GM21737 (cell line): ENCODE results near the gene OSGIN1.

ENCODE experiments used
- ATAC-seq: cut with Tn5 transposase; IDR thresholded peaks from one replicate; pipeline ENCODE4 v1.9.1; 2021; ENCODE audit warnings: mild to moderate bottlenecking, moderate library complexity; ENCODE audit not compliant: unreplicated experiment

The OSGIN1 gene

GRCh38 chr16:83956336-83957289, 3.6 kb downstream of the OSGIN1 start:
- no peak for ATAC-seq

GRCh38 chr16:83957296-83957855, 4.3 kb downstream of the OSGIN1 start:
- ATAC-seq, result no peak

GRCh38 chr16:83958137-83958845, 5.3 kb downstream of the OSGIN1 start:
- no peak for ATAC-seq

GRCh38 chr16:83958846-83959565, 6.0 kb downstream of the OSGIN1 start:
- ATAC-seq, result no peak

GRCh38 chr16:83959656-83960434, 6.8 kb downstream of the OSGIN1 start:
- no peak for ATAC-seq

- ATAC-seq, result no peak
Measured at GRCh38 chr16:83960521-83961249, 7.6 kb downstream of the OSGIN1 start.

- ATAC-seq, result no peak
Measured at GRCh38 chr16:83961591-83961990, 8.6 kb downstream of the OSGIN1 start.

- ATAC-seq, result no peak
Measured at GRCh38 chr16:83963277-83964119, 10.5 kb downstream of the OSGIN1 start.

GRCh38 chr16:83964684-83965443, 11.8 kb downstream of the OSGIN1 start:
- ATAC-seq, result no peak

- ATAC-seq, result no peak
Measured at GRCh38 chr16:83965444-83966152, 12.6 kb downstream of the OSGIN1 start.

- ATAC-seq, result no peak
Measured at GRCh38 chr16:83966153-83966696, 13.2 kb downstream of the OSGIN1 start.

GRCh38 chr16:83967091-83967490, 14.1 kb downstream of the OSGIN1 start:
- no peak for ATAC-seq

- ATAC-seq, result no peak
Measured at GRCh38 chr16:83967838-83968305, 14.8 kb downstream of the OSGIN1 start, which contains the start of gene NECAB2. Gene NECAB2 (plus strand): TSS chr16:83968244. CDS start chr16:83968649, 405 bp downstream.

GRCh38 chr16:83968306-83968851, 15.3 kb downstream of the OSGIN1 start:
- ATAC-seq, result no peak

GRCh38 chr16:83968891-83969649, 16.0 kb downstream of the OSGIN1 start:
- ATAC-seq, result no peak
